Panc1 (cell line): ENCODE data around the gene COL9A2.

Experiments
- TF ChIP-seq, protein P1 (sequence below), 2 experiments: IDR thresholded peaks; 2 replicates each; pipeline ENCODE4 v1.6.1; 2011 to 2012; ENCODE audit warnings: low read depth in 2 of 2, control low read depth in 1 of 2, low read length in 1 of 2, mild to moderate bottlenecking in 1 of 2, moderate library complexity in 1 of 2; ENCODE audit not compliant: insufficient read depth in 1 of 2
- TF ChIP-seq, protein P2 (sequence below): fragments of 450-650 bp; IDR thresholded peaks from 2 replicates; pipeline ENCODE4 v1.5.1; 2017; ENCODE audit warnings: mild to moderate bottlenecking

DNA sequence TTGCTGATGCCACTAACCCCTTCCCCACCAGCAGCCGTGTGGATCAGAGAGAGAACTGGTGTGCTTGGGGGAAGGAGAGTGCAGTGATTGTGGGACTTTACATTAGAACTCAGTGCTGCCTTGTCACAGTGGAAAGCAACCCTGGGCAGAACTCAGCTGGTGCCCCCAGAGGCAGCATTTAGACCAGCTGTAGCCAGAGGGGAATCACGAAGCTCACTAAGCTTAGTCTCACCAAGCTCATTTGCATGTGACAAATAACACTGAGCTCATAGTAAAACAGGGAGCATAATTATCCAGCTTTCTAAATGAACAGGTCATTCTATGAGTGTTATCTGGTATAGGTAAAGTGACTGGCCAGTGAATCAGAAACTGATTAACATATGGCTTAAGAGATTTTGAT, 46.6 kb upstream of the COL9A2 start:
- TF ChIP-seq, protein P1, sequence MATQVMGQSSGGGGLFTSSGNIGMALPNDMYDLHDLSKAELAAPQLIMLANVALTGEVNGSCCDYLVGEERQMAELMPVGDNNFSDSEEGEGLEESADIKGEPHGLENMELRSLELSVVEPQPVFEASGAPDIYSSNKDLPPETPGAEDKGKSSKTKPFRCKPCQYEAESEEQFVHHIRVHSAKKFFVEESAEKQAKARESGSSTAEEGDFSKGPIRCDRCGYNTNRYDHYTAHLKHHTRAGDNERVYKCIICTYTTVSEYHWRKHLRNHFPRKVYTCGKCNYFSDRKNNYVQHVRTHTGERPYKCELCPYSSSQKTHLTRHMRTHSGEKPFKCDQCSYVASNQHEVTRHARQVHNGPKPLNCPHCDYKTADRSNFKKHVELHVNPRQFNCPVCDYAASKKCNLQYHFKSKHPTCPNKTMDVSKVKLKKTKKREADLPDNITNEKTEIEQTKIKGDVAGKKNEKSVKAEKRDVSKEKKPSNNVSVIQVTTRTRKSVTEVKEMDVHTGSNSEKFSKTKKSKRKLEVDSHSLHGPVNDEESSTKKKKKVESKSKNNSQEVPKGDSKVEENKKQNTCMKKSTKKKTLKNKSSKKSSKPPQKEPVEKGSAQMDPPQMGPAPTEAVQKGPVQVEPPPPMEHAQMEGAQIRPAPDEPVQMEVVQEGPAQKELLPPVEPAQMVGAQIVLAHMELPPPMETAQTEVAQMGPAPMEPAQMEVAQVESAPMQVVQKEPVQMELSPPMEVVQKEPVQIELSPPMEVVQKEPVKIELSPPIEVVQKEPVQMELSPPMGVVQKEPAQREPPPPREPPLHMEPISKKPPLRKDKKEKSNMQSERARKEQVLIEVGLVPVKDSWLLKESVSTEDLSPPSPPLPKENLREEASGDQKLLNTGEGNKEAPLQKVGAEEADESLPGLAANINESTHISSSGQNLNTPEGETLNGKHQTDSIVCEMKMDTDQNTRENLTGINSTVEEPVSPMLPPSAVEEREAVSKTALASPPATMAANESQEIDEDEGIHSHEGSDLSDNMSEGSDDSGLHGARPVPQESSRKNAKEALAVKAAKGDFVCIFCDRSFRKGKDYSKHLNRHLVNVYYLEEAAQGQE (IDR thresholded peaks at IDR 0.05; ENCODE audit: insufficient read depth in 1 of 2, low read depth in 2 of 2, low read length in 1 of 2) = no peak
- TF ChIP-seq, protein P2, sequence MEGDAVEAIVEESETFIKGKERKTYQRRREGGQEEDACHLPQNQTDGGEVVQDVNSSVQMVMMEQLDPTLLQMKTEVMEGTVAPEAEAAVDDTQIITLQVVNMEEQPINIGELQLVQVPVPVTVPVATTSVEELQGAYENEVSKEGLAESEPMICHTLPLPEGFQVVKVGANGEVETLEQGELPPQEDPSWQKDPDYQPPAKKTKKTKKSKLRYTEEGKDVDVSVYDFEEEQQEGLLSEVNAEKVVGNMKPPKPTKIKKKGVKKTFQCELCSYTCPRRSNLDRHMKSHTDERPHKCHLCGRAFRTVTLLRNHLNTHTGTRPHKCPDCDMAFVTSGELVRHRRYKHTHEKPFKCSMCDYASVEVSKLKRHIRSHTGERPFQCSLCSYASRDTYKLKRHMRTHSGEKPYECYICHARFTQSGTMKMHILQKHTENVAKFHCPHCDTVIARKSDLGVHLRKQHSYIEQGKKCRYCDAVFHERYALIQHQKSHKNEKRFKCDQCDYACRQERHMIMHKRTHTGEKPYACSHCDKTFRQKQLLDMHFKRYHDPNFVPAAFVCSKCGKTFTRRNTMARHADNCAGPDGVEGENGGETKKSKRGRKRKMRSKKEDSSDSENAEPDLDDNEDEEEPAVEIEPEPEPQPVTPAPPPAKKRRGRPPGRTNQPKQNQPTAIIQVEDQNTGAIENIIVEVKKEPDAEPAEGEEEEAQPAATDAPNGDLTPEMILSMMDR = no peak
